Progenitor cell of endocrine pancreas (in vitro differentiated cells): ENCODE measurements around the gene ATXN3. TPM values are rescaled to one million over a fixed set of nuclear protein-coding genes. Genes with fewer than 3 reads are reported as not detected.

Source experiments
- DNase-seq: peaks from one replicate; pipeline ENCODE4 v3.0.0; 2021; ENCODE audit warnings: low spot score; ENCODE audit not compliant: unreplicated experiment
- H3K27ac Mint-ChIP-seq: 2 replicates; pipeline ENCODE4 v1.8.0; 2021; ENCODE audit warnings: mild to moderate bottlenecking, moderate library complexity, mixed read lengths
- H3K27me3 Mint-ChIP-seq: 2 replicates; pipeline ENCODE4 v1.8.0; 2021; ENCODE audit warnings: mixed read lengths
- H3K36me3 Mint-ChIP-seq: 2 replicates; pipeline ENCODE4 v1.8.0; 2022; ENCODE audit warnings: mixed read lengths; ENCODE audit not compliant: insufficient read depth
- H3K4me1 Mint-ChIP-seq: 2 replicates; pipeline ENCODE4 v1.8.0; 2021; ENCODE audit warnings: low read depth, mixed read lengths
- H3K4me3 Mint-ChIP-seq: 2 replicates; pipeline ENCODE4 v1.8.0; 2021; ENCODE audit warnings: low read depth, mild to moderate bottlenecking, moderate library complexity, mixed read lengths
- H3K9me3 Mint-ChIP-seq: 2 replicates; pipeline ENCODE4 v1.8.0; 2021; ENCODE audit warnings: low read depth, mixed read lengths
- CTCF ChIP-seq: fragments of 200-600 bp; sonication (generic); IDR thresholded peaks from one replicate; pipeline ENCODE4 v1.5.0; 2021; ENCODE audit warnings: antibody characterized with exemption, mild to moderate bottlenecking; ENCODE audit not compliant: unreplicated experiment
- total RNA-seq: library from RNA; stranded (reverse); gene quantifications from 2 replicates; pipeline ENCODE4 v1.2.1, GENCODE V29; 2021

Gene ATXN3
- total RNA-seq, 1 donor from 2014 or later: 33.4 TPM

- no peaks in the 10 kb centered on the region for H3K9me3 Mint-ChIP-seq
- no peak for TF ChIP-seq CTCF
- H3K27me3 Mint-ChIP-seq: peaks cover 7% of the 10 kb centered on the region
- H3K36me3 Mint-ChIP-seq: no peaks in the 10 kb centered on the region
- peaks cover 11% of the 10 kb centered on the region for H3K4me1 Mint-ChIP-seq
- peak overlapping the region; percentile 92 for H3K4me3 Mint-ChIP-seq
- H3K27ac Mint-ChIP-seq: peak overlapping the region; percentile 93
- DNase-seq: no peak
Measured at GRCh38 chr14:92105073-92105892, 1.1 kb downstream of the ATXN3 start.

GRCh38 chr14:92103363-92103989, 2.9 kb downstream of the ATXN3 start:
- no peaks in the 10 kb centered on the region for H3K36me3 Mint-ChIP-seq
- H3K4me1 Mint-ChIP-seq: peaks cover 14% of the 10 kb centered on the region
- no peak for DNase-seq
- H3K27ac Mint-ChIP-seq: peak overlapping the region; percentile 26
- no peaks in the 10 kb centered on the region for H3K27me3 Mint-ChIP-seq
- H3K4me3 Mint-ChIP-seq: peak overlapping the region; percentile 29
- no peaks in the 10 kb centered on the region for H3K9me3 Mint-ChIP-seq
- no peak for TF ChIP-seq CTCF

GRCh38 chr14:92099802-92100201, 6.6 kb downstream of the ATXN3 start:
- H3K27me3 Mint-ChIP-seq: no peaks in the 10 kb centered on the region
- no peak overlapping the region for H3K4me3 Mint-ChIP-seq
- H3K9me3 Mint-ChIP-seq: no peaks in the 10 kb centered on the region
- TF ChIP-seq CTCF: no peak
- no peak for DNase-seq
- peaks cover 3% of the 10 kb centered on the region for H3K36me3 Mint-ChIP-seq
- no peak overlapping the region for H3K27ac Mint-ChIP-seq
- H3K4me1 Mint-ChIP-seq: peaks cover 8% of the 10 kb centered on the region

- no peaks in the 10 kb centered on the region for H3K27me3 Mint-ChIP-seq
- TF ChIP-seq CTCF: peak; percentile 24
- H3K27ac Mint-ChIP-seq: no peak overlapping the region
- no peak overlapping the region for H3K4me3 Mint-ChIP-seq
- H3K9me3 Mint-ChIP-seq: no peaks in the 10 kb centered on the region
- H3K4me1 Mint-ChIP-seq: no peaks in the 10 kb centered on the region
- peaks cover 9% of the 10 kb centered on the region for H3K36me3 Mint-ChIP-seq
- DNase-seq: no peak
Measured at GRCh38 chr14:92093320-92093719, 13.1 kb downstream of the ATXN3 start.

- no peak for TF ChIP-seq CTCF
- Mint-ChIP-seq H3K4me3 (no peak overlapping the region), H3K36me3 (peaks cover 21% of the 10 kb centered on the region), H3K27me3 (no peaks in the 10 kb centered on the region), H3K4me1 (no peaks in the 10 kb centered on the region), H3K27ac (no peak overlapping the region), H3K9me3 (no peaks in the 10 kb centered on the region)
- DNase-seq: no peak
Measured at GRCh38 chr14:92088494-92088893, 17.9 kb downstream of the ATXN3 start.
